ENCODE measurements around the gene GTF2H4.
"Not testable (repeated sequence)": the region's sequence is repeated elsewhere in the genome, so short reads cannot be mapped to it uniquely, and the experiment has no call there.

GTF2H4 gene

GRCh38 chr6:30917487-30917886 lies 9.5 kb downstream of the GTF2H4 start:
- DNase-seq (ENCODE audit: low read depth in 2 of 3, low spot score in 1 of 3), result no peak

DNA sequence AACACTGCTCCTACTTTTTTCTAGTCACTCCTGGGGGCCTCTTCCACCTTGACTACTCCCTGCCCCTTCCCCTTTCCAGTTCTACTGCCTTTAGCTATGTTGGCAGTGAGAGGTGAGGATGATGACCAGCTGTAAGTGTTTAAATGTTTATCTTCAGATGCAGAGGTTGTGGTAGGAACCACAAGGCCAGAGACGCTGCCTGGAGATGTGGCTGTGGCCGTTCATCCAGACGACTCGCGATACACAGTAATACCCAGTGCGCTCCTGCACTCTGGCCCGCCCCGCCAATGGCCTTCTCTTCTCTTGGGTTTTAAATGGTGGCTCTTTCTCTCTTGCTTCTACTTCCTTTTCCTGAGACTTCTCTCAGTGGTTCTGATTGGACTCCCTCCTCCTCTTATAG lies 10.7 kb downstream of the GTF2H4 start:
- DNase-seq (ENCODE audit: low read depth in 2 of 3, low spot score in 1 of 3), result no peak

- DNase-seq (ENCODE audit: low read depth in 2 of 3, low spot score in 1 of 3), result no peak
These were observed 14.4 kb downstream of the GTF2H4 start for GRCh38 chr6:30922447-30922852.

GRCh38 chr6:30924040-30924627 lies 16.1 kb downstream of the GTF2H4 start:
- DNase-seq (ENCODE audit: low read depth in 2 of 3, low spot score in 1 of 3), result not testable (repeated sequence)

GRCh38 chr6:30926644-30927043 lies 18.6 kb downstream of the GTF2H4 start:
- no peak for DNase-seq (ENCODE audit: low read depth in 2 of 3, low spot score in 1 of 3)

DNA sequence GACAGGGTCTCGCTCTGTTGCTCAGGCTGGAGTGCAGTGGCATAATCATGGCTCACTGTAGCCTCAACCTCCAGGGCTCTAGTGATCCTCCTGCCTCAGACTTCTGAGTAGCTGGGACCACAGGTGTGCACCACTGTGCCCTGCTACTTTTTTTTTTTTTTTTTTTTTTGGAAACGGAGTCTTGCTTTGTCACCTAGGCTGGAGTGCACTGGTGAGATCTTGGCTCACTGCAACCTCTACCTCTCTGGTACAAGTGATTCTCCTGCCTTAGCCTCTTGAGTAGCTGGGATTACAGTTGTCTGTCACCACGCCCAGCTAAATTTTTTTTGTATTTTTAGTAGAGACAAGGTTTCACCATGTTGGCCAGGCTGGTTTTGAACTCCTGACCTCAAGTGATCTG lies 19.1 kb downstream of the GTF2H4 start:
- not testable (repeated sequence) for DNase-seq (ENCODE audit: low read depth in 2 of 3, low spot score in 1 of 3)

GRCh38 chr6:30928677-30929076 lies 20.7 kb downstream of the GTF2H4 start:
- no peak for DNase-seq (ENCODE audit: low read depth in 2 of 3, low spot score in 1 of 3)

DNA sequence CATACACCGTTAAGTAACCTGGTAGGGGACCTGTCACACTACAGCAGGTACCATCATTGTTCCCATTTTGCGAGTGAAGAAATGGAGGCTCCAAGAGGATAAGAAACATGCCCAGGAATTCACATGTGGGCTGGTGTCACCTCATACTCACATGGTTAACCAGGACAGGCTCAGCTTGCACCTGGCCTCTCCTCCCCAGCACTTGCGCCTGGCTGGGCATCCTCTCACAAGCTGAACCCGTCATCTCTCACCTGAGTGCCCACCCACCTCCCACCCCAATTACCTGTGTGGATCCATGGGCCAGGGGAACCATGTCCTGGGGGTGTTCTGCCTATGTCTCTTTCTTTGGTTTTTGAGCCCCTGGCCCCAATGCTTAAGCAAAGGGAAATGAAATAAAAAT lies 22.5 kb downstream of the GTF2H4 start:
- no peak for DNase-seq (ENCODE audit: low read depth in 2 of 3, low spot score in 1 of 3)

GRCh38 chr6:30931272-30931671 lies 23.3 kb downstream of the GTF2H4 start:
- no peak for DNase-seq (ENCODE audit: low read depth in 2 of 3, low spot score in 1 of 3)

DNA sequence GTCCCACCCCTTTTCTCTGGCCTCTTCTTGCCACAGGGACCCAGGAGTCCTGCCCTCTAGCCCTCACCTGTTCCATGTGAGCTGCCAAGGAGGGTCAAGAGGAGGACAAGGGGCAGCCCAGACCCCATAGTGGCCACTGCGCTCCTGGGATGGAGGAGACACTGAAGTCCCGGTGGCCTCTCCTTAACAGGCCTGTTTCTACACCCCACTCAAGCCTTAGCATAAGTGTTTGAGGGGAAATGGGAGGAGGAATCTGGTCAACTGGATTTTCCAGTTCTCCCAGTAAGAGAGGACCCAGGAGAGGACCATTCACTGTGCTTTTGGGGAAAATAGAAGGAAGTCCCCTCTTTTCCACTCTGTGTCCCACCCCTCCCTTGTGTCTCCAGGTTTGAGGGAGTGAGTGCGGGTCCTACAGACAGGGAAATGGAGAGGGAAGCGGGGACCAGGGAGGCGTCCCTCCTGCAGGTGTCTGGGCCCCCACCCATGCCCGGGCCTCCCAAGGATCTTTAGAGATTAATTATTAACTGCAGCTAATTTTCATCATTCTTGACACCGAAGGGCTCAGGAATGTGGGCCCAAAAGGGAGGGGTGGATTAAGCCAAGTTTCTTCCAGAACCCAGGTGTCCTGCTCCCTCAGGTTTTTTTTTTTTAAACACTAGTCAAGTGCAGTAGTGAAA lies 24.1 kb downstream of the GTF2H4 start, which contains the start of gene SFTA2:
Gene SFTA2, minus strand, starts transcription at position 202 of the 677 bp plus-strand sequence. Its CDS starts 74 bp downstream, at position 128.
- DNase-seq (ENCODE audit: low read depth in 2 of 3, low spot score in 1 of 3), result no peak

- DNase-seq (ENCODE audit: low read depth in 2 of 3, low spot score in 1 of 3), result no peak
These were observed 24.8 kb downstream of the GTF2H4 start for GRCh38 chr6:30932665-30933365.

GRCh38 chr6:30935018-30935417 lies 27.0 kb downstream of the GTF2H4 start:
- no peak for DNase-seq (ENCODE audit: low read depth in 2 of 3, low spot score in 1 of 3)

- no peak for DNase-seq (ENCODE audit: low read depth in 2 of 3, low spot score in 1 of 3)
These were observed 29.3 kb downstream of the GTF2H4 start for GRCh38 chr6:30937265-30937664.

- DNase-seq (ENCODE audit: low read depth in 2 of 3, low spot score in 1 of 3), result no peak
These were observed 30.7 kb downstream of the GTF2H4 start for GRCh38 chr6:30938730-30939129.

DNA sequence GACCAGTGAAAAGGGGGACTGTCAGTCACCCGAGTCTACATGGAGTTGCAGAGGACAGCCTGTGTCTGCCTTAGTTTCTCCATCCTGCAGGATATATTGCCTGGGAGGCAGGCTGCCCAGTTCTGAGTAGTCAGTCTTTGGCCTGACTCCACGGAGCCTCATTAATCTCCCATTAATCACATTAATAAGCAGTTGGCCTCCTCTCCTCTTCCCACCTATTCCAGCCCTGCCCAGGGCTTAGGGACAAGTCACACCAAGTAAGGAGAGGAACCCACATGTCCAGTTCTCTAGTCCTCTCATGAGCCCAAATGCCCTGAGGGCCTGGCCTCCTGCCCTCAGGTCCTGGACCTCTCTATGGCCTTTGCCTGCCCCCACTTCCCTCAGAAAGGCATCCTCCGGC lies 31.5 kb downstream of the GTF2H4 start:
- DNase-seq (ENCODE audit: low read depth in 2 of 3, low spot score in 1 of 3), result no peak

GRCh38 chr6:30940361-30940986 lies 32.5 kb downstream of the GTF2H4 start, which contains the start of gene MUCL3:
TSS of gene MUCL3 (plus strand) at chr6:30940973. CDS start at chr6:30941000, 27 bp downstream.
- DNase-seq (ENCODE audit: low read depth in 2 of 3, low spot score in 1 of 3), result no peak

DNA sequence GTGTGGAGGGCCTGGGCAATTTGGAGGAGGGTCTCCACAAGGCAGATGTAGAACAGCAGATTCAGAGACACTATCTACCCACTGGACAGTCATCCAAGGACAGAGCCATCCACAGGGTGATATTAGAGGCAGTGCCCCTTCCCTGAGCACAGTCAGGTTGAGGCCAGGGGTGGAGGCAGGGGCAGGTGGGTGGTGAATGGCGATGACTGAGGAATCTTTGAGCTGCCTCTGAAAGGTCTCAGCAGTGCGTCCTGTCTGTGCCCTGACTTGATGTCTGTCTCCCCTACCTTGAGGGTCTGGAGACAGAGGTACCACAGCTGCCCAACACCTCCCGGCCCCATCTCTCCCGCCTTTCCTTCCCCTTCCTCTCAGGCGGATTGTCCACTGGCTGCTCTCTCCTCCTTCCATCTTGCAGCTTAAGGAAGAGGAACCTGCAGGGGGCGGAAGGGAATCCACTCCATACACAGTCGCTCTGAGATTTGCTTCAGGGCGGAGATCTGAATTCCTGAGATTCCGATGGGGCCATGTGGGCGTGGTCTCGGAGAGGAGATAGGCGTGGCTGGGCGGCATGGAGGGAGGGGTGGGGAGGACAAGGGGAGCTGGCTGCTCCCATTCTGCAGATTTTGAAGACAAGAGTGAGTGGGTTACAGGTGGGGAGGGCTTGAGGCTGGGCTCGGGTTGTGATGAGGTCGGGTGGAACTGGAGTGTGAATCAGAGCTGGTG lies 34.5 kb downstream of the GTF2H4 start:
- DNase-seq (ENCODE audit: low read depth in 2 of 3, low spot score in 1 of 3), result no peak

GRCh38 chr6:30944051-30944450 lies 36.0 kb downstream of the GTF2H4 start:
- DNase-seq (ENCODE audit: low read depth in 2 of 3, low spot score in 1 of 3), result no peak

DNA sequence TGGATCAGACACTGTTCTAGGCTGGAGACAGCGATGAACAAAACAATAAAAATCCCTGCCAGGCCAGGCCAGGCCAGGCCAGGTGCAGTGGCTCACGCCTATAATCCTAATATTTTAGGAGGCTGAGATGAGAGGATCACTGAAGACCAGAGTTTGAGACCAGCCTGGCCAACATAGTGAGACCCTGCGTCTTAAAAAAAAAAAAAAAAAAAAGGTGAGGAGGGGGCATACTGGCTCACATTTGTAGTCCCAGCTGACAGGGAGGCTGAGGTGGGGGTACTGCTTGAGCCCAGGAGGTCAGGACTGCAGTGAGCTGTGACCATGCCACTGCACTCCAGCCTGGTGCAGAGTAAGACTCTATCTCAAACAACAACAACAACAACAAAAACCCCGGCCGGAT lies 37.3 kb downstream of the GTF2H4 start:
- no peak for DNase-seq (ENCODE audit: low read depth in 2 of 3, low spot score in 1 of 3)

DNA sequence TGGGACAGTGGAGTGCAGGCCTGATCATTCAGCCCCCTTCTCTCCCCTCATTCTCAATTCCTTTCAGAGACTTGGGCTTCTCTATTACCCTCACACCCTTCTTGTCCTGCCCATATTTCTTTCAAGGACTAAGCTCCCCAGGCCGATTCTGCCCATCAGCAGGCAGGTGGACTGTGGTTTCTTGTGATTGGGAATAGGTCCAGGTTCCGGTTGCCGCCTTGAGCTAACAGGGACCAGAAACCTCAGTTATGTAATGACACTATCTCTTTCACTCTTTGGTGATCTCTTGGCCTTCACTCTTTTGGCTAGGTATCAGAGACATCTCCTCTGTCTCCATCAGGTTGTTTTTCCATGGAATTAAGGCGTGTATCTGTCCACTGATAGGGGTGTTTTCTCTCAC lies 39.2 kb downstream of the GTF2H4 start:
- no peak for DNase-seq (ENCODE audit: low read depth in 2 of 3, low spot score in 1 of 3)

DNA sequence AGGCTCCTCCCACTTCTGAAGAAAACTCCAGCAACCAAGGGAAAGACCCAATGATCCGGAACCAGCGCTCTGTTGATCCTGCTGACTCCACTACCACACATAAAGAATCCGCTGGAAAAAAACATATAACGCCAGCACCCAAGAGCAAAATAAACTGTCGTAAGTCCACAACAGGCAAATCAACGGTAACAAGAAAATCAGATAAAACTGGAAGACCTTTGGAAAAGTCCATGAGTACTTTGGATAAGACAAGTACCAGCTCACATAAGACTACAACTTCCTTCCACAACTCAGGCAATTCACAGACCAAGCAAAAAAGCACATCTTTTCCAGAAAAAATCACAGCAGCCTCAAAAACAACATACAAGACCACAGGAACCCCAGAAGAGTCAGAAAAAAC lies 40.8 kb downstream of the GTF2H4 start:
- DNase-seq (ENCODE audit: low read depth in 2 of 3, low spot score in 1 of 3), result no peak
